ENCODE measurements around the gene YAP1.

DNA sequence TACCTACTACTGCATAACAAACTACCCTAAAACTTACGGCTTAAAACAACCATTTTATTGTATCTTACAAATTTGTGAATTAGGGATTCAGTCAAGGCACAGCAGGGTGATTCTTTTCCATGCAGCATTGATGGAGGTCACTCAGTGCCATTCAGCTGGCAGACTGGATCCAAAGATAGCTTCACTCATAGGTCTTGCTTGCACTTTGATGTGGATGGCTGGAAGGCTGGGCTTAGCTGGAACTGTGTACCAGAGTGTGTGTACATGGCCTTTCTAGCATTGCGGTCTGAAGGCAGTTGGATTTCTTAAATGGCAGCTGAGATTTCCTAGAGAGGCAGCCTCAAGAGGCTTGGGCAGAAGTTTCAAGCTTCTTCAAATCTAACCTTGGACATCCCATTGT, 25.0 kb downstream of the YAP1 start:
- TF ChIP-seq NFE2L2 (conservative IDR thresholded peaks at IDR 0.05; ENCODE audit: low read length) (no peak), SMC3 (IDR thresholded peaks at IDR 0.05) (no peak), POLR2A (IDR thresholded peaks at IDR 0.05; ENCODE audit: low read length) (no peak), EP300 (IDR thresholded peaks at IDR 0.05) (no peak), GATA3 (IDR thresholded peaks at IDR 0.05; ENCODE audit: borderline replicate concordance) (no peak), MAFK (IDR thresholded peaks at IDR 0.05; ENCODE audit: partially characterized antibody) (no peak), NR3C1 (IDR thresholded peaks at IDR 0.05) (no peak)
- TF ChIP-seq, protein P1, sequence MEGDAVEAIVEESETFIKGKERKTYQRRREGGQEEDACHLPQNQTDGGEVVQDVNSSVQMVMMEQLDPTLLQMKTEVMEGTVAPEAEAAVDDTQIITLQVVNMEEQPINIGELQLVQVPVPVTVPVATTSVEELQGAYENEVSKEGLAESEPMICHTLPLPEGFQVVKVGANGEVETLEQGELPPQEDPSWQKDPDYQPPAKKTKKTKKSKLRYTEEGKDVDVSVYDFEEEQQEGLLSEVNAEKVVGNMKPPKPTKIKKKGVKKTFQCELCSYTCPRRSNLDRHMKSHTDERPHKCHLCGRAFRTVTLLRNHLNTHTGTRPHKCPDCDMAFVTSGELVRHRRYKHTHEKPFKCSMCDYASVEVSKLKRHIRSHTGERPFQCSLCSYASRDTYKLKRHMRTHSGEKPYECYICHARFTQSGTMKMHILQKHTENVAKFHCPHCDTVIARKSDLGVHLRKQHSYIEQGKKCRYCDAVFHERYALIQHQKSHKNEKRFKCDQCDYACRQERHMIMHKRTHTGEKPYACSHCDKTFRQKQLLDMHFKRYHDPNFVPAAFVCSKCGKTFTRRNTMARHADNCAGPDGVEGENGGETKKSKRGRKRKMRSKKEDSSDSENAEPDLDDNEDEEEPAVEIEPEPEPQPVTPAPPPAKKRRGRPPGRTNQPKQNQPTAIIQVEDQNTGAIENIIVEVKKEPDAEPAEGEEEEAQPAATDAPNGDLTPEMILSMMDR (IDR thresholded peaks at IDR 0.05) = no peak
- TF ChIP-seq, protein P2, sequence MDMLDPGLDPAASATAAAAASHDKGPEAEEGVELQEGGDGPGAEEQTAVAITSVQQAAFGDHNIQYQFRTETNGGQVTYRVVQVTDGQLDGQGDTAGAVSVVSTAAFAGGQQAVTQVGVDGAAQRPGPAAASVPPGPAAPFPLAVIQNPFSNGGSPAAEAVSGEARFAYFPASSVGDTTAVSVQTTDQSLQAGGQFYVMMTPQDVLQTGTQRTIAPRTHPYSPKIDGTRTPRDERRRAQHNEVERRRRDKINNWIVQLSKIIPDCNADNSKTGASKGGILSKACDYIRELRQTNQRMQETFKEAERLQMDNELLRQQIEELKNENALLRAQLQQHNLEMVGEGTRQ (IDR thresholded peaks at IDR 0.05) = no peak
